GM18507 (cell line): ENCODE data around the gene PPM1K.
A peak's percentile ranks its signal among the peaks of the same experiment; 100 is the strongest.

Experiments
- DNase-seq: peaks from one replicate; pipeline ENCODE4 v3.0.0; 2011; ENCODE audit warnings: low read depth; ENCODE audit not compliant: insufficient read length; ENCODE audit errors: extremely low spot score
- FAIRE-seq: peaks from 2 replicates; lab custom pipeline; 2011; peaks lifted over from hg19 to GRCh38; lab: Jason Lieb, UNC

Gene PPM1K

GRCh38 chr4:88226143-88226542 is 58.2 kb downstream of the PPM1K start:
- FAIRE-seq (no peak), DNase-seq (no peak)

- DNase-seq (no peak), FAIRE-seq (no peak)
Measured at GRCh38 chr4:88225232-88226105, 58.9 kb downstream of the PPM1K start.

- DNase-seq: no peak
- no peak for FAIRE-seq
Measured at GRCh38 chr4:88223516-88223915, 60.8 kb downstream of the PPM1K start.

- FAIRE-seq (peak; percentile 69), DNase-seq (peak; percentile 9)
Measured at GRCh38 chr4:88219099-88219498, 65.3 kb downstream of the PPM1K start.

- FAIRE-seq (no peak), DNase-seq (no peak)
Measured at GRCh38 chr4:88217169-88217568, 67.2 kb downstream of the PPM1K start.

- DNase-seq (no peak), FAIRE-seq (no peak)
Measured at GRCh38 chr4:88216395-88216794, 68.0 kb downstream of the PPM1K start.

GRCh38 chr4:88215351-88215750 is 69.0 kb downstream of the PPM1K start:
- DNase-seq: no peak
- FAIRE-seq: no peak

GRCh38 chr4:88212253-88212561 is 72.2 kb downstream of the PPM1K start:
- no peak for FAIRE-seq
- no peak for DNase-seq

GRCh38 chr4:88211473-88212252 is 72.7 kb downstream of the PPM1K start:
- FAIRE-seq: peak; percentile 89
- DNase-seq: peak; percentile 22

GRCh38 chr4:88208156-88208555 is 76.2 kb downstream of the PPM1K start:
- no peak for FAIRE-seq

More at GRCh38 chr4:88208156-88208555, 76.2 kb downstream of the PPM1K start:
- no peak for DNase-seq
